GM21576 (cell line): ENCODE results near the gene TPSD1.
"Not testable (repeated sequence)": the region's sequence is repeated elsewhere in the genome, so short reads cannot be mapped to it uniquely, and the experiment has no call there.

Experiments used
- ATAC-seq: cut with Tn5 transposase; IDR thresholded peaks from one replicate; pipeline ENCODE4 v1.9.1; 2021; ENCODE audit warnings: mild to moderate bottlenecking, moderate library complexity; ENCODE audit not compliant: unreplicated experiment

TPSD1 gene

GRCh38 chr16:1240436-1240835, 15.4 kb upstream of the TPSD1 start, which contains the start of gene TPSAB1:
Gene TPSAB1 (plus strand): TSS chr16:1240705. CDS start chr16:1240939, 234 bp downstream.
- ATAC-seq, result not testable (repeated sequence)

DNA sequence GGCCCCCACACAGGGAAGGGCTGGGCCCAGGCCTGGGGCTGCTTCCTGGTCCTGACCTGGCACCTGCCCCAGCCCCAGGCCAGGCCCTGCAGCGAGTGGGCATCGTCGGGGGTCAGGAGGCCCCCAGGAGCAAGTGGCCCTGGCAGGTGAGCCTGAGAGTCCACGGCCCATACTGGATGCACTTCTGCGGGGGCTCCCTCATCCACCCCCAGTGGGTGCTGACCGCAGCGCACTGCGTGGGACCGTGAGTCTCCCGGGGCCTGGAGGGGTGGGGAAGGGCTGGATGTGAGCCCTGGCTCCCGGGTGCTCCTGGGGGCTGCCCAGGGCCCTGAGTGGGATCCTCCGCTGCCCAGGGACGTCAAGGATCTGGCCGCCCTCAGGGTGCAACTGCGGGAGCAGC, 14.8 kb upstream of the TPSD1 start:
- ATAC-seq, result not testable (repeated sequence)

DNA sequence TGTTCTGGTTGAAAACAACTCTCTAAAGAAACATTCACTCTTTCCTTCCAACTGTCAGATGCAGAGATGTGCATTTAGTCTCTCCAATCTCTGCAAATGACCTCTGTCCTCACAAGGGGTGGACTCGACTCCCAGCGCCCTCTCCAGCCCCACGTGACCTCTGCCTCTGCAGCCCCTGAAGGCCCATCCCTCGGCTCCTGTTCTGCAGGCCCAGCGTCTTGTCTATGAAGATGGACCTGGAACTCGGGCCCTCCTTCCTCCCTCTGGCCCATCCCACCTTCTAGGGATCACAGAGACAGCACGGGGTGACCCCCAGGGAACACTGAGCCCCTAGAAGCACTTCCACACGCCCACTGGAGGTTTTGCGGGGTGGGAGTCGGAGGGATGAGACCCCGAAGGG, 12.5 kb upstream of the TPSD1 start:
- not testable (repeated sequence) for ATAC-seq

- not testable (repeated sequence) for ATAC-seq
These were observed 11.7 kb upstream of the TPSD1 start for GRCh38 chr16:1243907-1244850.

GRCh38 chr16:1244881-1245280, 11.0 kb upstream of the TPSD1 start:
- no peak for ATAC-seq

DNA sequence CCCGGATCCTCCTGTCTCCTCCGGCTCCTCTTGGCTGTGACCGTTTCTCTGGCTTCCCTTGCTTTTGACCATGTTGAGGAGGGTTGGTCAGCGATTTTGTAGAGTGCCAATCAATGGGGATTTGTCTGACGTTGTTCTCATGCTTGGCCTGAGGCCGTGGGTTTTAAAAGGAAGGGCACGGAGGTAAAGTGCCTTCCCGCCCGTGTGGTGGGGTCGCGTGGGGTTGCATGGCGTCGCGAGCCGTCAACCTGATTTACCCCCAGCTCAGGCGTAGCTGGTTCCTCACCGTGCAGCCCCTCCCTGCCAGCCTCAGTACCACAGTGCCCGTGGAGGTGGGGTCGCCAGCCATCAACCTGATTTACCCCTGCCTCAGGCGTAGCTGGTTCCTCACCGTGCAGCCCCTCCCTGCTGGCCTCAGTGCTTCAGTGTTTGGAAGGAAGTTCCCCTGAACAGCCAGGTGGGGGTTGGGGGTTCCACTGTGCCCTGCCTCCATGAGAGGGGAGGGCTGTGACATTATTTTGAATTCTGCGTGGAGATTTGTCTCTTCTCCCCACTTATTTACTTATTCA, 10.3 kb upstream of the TPSD1 start:
- no peak for ATAC-seq

GRCh38 chr16:1247903-1248537, 7.8 kb upstream of the TPSD1 start:
- ATAC-seq, result not testable (repeated sequence)

DNA sequence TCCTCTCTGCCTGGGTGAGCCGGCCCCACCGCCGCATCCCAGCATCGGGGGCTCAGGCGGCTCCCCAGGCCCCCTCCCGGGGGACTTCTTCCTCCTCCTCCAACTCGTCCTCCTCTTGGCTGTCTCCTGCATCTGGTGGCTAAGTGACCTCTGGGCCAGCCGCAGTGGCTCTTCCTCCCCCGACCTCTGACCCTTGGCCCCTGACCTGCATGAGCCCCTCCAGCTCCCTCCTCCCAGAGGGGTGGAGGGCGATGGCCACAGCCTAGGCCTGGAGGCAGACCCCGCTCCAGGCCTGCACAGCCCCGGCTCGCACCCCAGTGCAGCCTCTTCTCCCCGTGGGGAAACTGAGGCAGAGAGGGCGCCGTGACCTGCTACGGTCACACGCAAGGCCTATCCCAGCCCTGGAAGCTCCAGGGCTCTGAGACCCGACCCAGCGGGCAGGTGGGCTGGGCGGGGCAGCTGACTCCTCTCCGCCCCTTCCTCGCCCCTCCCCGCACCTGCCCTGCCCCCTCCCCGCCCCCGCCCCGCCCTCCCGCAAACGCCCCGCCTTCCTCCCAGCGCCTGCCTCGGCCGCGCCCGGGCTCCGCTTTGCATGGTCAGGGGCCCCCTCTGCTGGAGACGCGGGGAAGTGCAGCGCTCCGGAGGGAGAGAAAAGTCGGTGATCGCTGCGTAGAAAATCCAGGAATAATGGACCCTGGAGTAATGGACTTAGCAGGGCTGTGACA, 6.7 kb upstream of the TPSD1 start:
- not testable (repeated sequence) for ATAC-seq

DNA sequence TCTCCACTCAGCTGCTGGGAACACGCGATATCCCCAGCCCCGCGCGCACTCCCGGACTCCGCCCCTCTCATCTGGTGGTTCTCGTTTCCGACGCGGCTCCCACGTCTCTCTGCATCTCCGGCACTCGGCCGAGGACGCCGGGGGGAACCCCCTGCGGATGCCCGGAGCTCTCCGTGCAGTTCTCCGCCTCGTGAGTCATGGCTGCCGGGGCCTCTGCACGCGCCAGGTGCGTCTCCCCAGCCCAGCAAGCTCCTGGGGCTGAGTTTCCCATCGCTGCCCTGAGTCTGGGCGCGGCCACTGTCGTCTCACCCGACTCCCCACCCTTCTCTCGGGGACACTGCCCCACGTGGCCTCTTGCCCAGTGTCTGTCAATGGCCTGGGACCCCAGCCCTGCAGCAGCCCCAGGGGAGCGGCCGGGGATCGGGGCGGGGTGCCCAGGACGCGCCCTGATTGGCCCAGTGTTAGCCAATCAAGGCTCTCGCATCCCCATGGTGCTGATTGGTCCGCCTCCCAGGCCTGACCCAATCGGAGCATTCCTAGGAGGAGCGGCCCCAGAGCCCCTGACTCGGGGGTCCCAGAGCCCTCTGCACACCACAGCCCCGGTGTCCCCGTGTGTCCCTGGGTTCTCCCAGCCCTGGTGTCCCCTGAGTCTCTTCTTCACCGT, 2.0 kb upstream of the TPSD1 start:
- not testable (repeated sequence) for ATAC-seq

DNA sequence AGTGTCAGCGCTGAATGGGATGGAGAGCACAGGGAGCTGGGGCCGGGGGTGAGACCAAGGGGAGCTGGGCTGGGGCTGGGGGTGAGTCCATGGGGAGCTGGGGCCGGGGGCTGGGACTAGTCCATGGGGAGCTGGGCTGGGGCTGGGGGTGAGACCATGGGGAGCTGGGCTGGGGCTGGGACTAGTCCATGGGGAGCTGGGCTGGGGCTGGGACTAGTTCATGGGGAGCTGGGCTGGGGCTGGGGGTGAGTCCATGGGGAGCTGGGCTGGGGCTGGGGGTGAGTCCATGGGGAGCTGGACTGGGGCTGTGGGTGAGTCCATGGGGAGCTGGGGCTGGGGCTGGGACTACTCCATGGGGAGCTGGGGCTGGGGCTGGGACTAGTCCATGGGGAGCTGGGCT, 1.0 kb upstream of the TPSD1 start:
- not testable (repeated sequence) for ATAC-seq

- ATAC-seq, result not testable (repeated sequence)
These were observed 516 bp downstream of the TPSD1 start for GRCh38 chr16:1256296-1256873.

DNA sequence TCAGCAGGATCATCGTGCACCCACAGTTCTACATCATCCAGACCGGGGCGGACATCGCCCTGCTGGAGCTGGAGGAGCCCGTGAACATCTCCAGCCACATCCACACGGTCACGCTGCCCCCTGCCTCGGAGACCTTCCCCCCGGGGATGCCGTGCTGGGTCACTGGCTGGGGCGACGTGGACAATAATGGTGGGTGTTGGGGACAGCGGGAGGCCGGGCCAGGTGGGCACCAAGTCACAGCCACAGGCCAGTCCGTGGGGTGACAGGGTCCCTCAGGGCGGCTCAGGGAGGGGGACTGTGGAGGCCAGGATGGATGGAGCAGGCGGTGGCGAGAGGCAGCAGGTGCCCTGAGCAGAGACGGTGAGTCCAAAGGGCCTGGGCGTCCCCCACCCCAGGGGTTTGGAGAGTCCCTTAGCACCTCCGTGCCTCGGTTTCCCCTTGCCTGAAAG, 1.0 kb downstream of the TPSD1 start:
- ATAC-seq, result no peak

GRCh38 chr16:1257561-1258224, 1.8 kb downstream of the TPSD1 start:
- ATAC-seq, result no peak

GRCh38 chr16:1258225-1258600, 2.3 kb downstream of the TPSD1 start:
- no peak for ATAC-seq

DNA sequence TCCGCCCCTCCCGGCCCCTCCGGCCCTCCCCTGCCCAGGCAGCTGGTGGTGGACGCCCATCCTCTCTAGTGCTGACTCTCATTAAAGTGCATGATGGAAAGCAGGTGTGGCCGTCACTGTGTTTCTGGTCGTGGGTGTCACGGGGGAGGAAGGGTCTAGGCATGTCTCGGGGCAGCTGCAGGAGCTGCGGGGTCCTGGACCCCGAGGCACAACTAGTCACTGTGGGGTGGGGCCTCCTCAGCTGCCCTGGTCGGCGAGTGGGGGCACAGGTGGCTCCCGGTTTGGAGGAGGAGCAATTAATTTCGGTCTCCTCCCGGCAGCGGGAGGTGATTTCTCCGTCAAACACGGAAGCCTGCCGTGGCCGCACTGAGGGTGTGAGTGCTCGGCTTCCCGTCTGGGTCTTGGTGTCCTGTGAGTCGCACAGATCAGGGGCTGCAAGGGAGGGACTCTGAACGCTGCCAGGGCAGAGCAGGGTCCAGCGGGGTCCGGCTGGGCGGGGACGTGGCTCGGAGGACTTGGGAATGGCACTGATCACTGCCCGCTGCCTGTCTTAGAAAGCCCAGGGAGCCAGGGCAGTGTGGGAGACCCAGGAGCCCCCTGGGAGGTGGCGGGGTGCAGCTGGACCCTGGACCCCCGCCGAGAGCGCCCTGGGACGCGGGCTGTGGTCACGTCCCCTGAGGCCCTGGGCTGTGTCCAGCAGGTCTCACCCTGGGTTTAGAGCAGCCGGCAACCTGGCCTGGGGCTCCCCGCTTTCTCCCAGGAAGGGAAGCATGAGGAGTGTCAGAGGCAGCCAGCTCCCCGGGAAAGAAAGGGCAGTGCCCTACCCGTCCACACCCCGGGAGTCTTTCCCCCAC, 3.3 kb downstream of the TPSD1 start:
- ATAC-seq, result no peak

DNA sequence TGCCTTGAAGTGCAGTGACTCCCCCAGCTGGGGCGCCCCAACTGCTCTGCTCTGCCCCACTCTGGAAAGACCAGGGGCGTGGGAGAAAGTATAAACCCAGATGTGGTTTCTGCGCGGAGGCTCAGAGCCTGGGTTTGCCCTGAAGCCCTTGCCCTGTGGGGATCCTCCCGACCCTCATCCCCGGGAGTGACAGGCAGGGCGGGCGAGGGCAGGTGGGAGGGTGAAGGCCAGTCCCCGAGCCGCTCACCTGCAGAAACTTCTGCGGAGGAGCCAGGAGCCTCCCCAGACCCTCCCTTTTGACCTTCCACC, 3.8 kb downstream of the TPSD1 start:
- no peak for ATAC-seq

- no peak for ATAC-seq
These were observed 4.3 kb downstream of the TPSD1 start for GRCh38 chr16:1260101-1260680.

DNA sequence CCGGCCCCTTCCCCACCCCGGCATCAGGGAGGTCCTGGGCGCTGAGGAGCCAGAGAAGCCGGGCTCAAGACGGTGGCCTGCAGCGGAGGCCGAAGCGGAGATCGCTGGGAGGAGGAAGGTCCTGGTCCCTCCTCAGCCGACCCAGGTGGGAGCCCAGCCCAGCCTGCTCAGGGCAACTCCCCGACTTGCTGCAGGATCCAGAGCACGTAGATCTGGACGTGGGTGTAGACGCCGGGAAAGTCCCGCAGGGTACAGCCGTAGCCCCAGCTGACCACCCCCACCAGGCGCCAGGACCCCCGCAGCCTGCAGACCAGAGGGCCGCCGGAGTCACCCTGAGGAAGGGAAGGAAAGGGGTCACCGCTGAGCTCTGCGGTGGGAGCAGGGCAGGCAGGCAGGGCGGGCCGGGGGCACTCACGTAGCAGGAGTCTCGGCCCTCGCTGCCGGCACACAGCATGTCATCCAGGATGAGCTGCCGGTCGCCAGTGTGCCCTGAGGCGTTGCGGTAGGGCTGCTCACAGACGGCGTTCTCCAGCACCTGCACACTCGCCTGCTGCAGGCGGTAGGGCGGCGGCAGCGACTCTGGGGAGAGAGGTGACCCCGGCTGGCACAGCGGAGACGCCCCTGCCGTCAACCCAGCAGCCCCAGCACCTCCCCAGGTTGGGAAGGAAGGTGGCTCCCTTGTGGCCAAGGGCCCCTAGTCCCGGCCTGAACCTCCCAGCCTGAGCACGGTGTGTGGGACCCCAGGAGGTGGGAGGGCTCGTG, 5.4 kb downstream of the TPSD1 start:
- ATAC-seq, result no peak
